Ovary (tissue), 3 donors: ENCODE measurements around the gene WWC1.

ENCODE experiments used
- CTCF ChIP-seq, 3 donors: fragments of 450-650 bp in 2 of 3; fragments of 200-600 bp in 1 of 3; IDR thresholded peaks; one replicate each; pipeline versions ENCODE4 v1.5.1 to v1.8.0; 2016 to 2022; ENCODE audit warnings: antibody characterized with exemption in 3 of 3, mild to moderate bottlenecking in 1 of 3
- EP300 ChIP-seq: sonication (generic); formaldehyde crosslinking; IDR thresholded peaks from one replicate; pipeline ENCODE4 v1.6.1; 2017; ENCODE audit warnings: antibody characterized with exemption
- donor health status: DM: no; HTN: no; CAD: no.

GRCh38 chr5:168268949-168269936, 22.2 kb upstream of the WWC1 start:
- TF ChIP-seq CTCF (IDR thresholded peaks at IDR 0.05) = peak; percentile 58 to 82 (median 64)
- no peak for TF ChIP-seq EP300
